Left lobe of liver (tissue), 2 donors: ENCODE data around the gene KCNG4. TPM values are rescaled to one million over a fixed set of nuclear protein-coding genes. Genes with fewer than 3 reads are reported as not detected.

Experiments
- ATAC-seq: fragments of 200-7000 bp; cut with Tn5 transposase; one replicate; pipeline ENCODE4 v1.9.1; 2020; ENCODE audit warnings: mild to moderate bottlenecking, moderate library complexity
- DNase-seq: peaks from one replicate; pipeline ENCODE4 v3.0.0-alpha.2; 2020; ENCODE audit warnings: low spot score
- total RNA-seq: library from RNA; stranded (reverse); gene quantifications from one replicate; pipeline ENCODE4 v1.2.1, GENCODE V29; 2021
- donor health status: DM: no; HTN: no; CAD: no; lungs with moderate emphysema.
- donor health status: DM: no; HTN: yes; CAD: no.

KCNG4 gene
- not detected for total RNA-seq

DNA sequence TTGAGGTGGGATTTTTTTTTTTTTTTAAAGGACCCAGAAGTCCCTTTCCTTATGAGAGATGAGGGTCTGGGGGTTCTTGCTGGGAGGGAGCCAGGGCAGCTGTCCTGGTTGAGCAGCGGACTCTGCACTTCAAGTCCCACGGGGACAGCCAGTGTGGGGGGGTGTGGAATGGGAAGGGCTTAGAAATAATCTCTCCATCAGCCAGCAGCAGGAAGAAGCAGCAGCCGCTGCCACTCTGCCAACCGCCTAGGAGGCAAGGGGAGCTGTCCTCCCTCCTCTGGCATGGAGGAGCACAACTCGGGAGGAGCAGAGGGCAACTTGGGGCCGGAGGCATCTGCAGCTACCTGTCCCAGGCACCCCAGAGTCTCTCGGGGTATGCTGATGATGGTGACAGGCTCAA is at the start of gene KCNG4:
TSS of gene KCNG4 (minus strand) at position 104 of the 400 bp plus-strand sequence. CDS start 2,527 bp downstream, outside the sequence.
- no peak for ATAC-seq
- DNase-seq = no peak

DNA sequence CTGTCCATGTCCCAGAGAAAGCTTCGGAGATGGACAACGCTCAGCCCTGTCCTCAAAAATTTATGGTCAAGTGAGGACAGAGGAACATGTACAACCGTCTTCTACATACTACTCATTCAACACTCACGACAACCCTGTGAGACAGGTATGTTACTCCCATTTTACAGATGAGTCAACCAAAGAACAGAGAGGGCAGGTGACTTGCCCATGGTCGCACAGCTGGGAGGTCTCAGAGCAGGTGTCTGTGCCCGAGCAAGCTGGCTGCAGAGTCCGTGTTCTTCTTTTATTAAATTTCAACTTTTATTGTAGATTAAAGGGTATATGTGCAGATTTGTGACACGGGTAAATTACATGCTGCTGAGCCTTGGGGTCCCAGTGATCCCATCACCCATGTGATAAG is 49.1 kb upstream of the KCNG4 start:
- no peak for ATAC-seq

GRCh38 chr16:84286578-84287240 is 46.9 kb upstream of the KCNG4 start:
- no peak for DNase-seq
- ATAC-seq = peak; percentile 42

More for the DNA sequence above, 49.1 kb upstream of the KCNG4 start:
- DNase-seq = no peak

DNA sequence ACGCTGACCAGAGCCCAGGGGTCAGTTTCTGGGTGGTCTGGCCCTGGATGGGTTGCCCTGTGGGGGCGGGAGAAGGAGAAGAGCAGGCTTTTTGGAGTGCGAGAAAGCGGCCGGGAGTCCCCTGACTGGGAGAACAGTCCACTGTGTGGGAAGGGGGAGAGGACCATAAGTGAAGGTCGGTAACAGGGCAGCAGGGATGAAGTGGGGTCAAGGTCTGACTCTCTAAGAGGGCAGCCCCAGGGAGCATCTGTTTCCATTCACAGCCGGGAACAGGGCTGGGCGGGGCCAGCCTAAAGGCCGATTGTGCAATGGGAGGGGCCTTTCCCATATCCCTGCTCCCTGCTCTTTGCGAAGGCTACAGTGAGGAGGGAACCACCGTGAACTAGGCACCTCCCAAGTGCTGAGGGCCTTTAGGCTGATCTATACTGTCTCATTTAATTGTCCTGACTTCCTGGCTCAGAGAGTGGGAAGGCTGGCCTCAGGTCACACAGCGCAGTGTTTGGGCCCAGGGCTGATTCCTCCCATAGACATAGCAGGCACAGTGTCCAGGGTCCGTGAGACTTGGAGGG is 44.4 kb upstream of the KCNG4 start:
- ATAC-seq (peak; percentile 70), DNase-seq (no peak)

GRCh38 chr16:84283314-84284153 is 43.7 kb upstream of the KCNG4 start:
- DNase-seq (no peak), ATAC-seq (no peak)

GRCh38 chr16:84282533-84282932 is 42.7 kb upstream of the KCNG4 start:
- DNase-seq (no peak), ATAC-seq (no peak)

GRCh38 chr16:84281074-84281473 is 41.3 kb upstream of the KCNG4 start:
- ATAC-seq = no peak

GRCh38 chr16:84279881-84280280 is 40.1 kb upstream of the KCNG4 start:
- DNase-seq (no peak), ATAC-seq (no peak)

More at GRCh38 chr16:84281074-84281473, 41.3 kb upstream of the KCNG4 start:
- DNase-seq = no peak

DNA sequence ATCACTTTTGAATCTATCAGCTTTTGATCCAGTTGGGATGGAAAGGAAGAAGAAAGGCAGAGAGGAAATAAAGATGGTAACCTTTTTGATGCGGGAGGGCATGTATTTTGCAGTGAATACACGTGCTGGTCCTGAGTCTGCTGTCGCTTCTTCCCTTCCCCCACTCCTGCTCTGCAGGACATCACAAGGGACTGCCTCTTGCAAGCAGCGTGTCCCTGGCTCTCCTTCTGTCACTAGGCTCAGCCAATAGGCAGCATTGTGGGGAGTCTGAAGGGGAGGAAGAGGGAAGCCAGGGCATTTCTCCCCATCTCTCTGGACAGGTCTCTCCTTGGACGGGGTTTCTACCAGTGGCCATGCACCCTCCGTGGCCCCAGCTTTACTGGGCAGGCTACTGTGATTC is 39.2 kb upstream of the KCNG4 start:
- no peak for ATAC-seq
- DNase-seq = no peak

- no peak for DNase-seq
- ATAC-seq = no peak
These were observed 38.5 kb upstream of the KCNG4 start for GRCh38 chr16:84278333-84278732.

GRCh38 chr16:84277244-84277823 is 37.5 kb upstream of the KCNG4 start:
- ATAC-seq = peak; percentile 83

DNA sequence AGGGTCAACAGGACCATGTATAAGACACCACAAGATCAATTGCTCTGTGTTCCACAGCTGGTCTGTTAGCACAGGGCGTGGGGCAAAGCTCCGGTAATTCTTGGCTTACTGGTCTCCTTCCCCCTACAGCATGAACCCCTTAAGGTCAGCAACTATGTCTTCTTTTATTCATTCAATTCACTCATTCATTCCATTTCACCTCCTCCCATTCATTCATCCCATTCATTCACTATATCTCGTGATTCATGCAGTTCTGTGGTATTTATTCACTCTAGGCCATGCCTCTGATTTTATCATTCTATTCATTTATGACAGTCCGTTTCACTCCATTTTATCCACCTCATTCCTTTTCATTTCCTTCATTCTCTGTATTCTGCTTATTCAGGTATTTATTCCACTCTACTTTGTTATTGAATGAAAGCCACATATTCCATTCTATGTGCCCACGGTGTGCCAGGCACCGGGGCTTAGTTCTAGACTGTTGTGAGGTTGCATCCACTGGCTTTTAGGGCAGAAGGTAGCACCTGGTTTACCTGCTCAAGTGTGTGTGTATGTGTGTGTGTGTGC is 35.9 kb upstream of the KCNG4 start:
- DNase-seq = no peak
- no peak for ATAC-seq

More at GRCh38 chr16:84277244-84277823, 37.5 kb upstream of the KCNG4 start:
- peak; percentile 57 for DNase-seq

DNA sequence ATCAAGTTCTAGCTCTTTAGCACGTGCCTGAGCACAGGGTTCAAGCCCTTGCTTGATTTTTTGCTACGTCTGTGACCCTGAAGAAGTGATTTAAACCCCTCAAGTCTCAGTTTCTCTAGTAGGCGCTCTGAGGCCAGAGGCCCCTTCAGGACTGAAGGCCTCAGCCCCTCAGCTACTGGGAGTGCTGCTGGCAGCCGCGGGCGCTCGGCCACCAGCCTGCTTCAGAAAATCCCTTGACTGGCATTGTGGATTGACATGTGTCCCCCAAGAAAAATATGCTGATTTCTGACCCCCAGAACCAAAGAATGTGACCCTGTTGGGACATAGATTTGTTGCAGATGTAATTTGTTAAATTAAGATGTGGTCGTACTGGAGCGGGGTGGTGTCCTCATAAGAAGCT is 34.7 kb upstream of the KCNG4 start:
- DNase-seq = no peak
- ATAC-seq = no peak

GRCh38 chr16:84272740-84273320 is 33.0 kb upstream of the KCNG4 start:
- DNase-seq (no peak), ATAC-seq (no peak)

DNA sequence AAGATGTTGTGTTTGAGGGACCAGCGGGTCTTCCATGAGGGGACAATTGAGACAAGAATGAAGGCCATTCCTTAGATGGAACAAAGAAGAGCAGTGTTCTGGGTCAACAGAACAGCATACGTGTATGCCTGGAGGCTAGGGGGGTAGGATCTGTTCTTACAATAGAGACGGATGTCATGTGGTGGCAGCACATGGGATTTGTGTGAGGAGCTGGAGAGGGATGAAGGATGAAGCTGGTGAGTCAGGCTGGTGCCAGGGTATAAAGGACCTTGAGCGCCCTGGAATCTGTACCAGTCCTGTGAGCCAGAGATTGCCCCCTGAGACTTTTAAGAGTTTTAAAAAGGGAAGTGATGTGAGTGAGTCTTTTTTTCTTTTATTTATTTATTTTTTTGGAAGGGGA is 32.1 kb upstream of the KCNG4 start:
- no peak for DNase-seq
- no peak for ATAC-seq

DNA sequence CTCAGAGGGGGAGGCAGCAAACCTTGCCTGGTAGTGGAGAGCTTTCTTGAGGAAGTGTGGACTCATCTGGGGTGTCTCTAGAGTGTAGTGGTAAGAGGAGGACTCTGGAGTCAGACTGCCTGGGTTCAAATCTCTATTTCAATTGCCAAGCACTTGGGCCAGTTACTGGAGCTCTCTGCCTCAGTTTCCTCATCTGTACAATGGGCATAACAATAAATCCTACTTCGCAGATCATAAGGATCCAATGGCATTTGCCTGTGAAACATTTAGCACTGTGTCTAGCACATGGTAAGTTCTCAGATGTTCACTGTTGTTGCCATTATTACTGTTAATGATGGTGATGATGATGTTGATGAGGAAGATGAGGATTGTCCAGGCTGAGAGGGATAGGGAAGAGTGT is 31.2 kb upstream of the KCNG4 start:
- ATAC-seq = no peak

DNA sequence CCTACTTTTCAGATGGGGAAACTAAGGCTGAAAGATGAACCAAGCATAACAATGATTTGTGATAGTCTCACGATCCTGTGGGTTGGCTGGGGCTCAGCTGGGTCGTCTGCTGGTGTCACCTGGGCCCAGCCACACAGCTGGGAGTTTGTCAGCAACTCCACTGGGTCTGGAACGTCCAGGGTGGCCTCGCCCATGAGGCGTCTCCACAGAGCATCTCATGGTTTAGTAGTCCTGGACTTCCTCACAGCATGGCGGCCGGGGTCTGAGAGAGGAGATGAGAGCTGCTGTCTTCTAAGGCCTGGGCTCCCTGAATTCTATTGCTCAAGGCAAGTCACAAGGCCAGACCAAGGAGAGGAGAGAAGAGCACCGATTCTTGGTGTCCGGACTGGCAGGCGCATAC is 30.7 kb upstream of the KCNG4 start:
- ATAC-seq (no peak), DNase-seq (no peak)

More for the DNA sequence above, 31.2 kb upstream of the KCNG4 start:
- DNase-seq = no peak

DNA sequence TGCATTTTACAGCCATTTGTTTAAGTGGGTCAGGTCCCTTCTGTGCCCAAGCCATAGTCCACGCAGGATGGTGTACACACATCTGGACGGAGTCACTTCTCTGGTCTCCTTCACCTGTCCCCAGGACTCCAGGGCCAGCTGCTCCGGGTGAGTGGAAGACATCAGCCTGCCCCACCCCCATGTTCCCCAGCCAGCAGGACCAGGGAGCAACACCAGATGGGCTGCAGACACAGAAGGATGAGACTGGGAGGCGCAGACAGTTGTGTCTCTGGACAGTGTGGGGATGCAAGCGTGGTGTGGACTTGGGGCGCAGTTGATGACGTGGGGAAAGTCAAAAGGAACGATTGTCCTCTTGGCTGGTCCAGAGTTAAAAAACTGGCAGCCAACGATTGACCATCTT is 30.3 kb upstream of the KCNG4 start:
- no peak for ATAC-seq
- DNase-seq = no peak

GRCh38 chr16:84268291-84269040 is 28.7 kb upstream of the KCNG4 start:
- ATAC-seq (no peak), DNase-seq (no peak)

DNA sequence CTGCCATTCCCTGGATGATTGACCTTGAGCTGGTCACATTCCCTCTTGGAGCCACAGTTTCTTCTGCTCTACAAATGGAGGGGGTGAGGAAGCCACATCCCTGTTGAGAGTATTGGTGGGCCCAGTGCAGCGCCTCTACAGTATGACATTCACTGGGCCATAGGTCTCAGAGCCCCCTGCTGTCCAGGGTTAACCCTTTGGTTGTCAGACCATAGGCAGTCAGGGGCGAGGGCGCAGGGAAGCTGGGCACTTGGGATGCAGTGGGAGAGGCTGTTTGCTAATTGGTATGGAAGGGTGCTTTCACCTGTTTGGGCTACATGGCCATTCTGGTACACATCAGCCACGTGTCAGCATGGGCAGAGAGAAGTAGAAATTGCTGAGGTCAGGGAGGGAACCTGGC is 27.6 kb upstream of the KCNG4 start:
- DNase-seq = no peak
- no peak for ATAC-seq
